ENCODE data around the gene TOM1.

Gene TOM1

GRCh38 chr22:35341090-35341874 is 41.6 kb downstream of the TOM1 start:
- no peak for TF ChIP-seq MAX (IDR thresholded peaks at IDR 0.05; ENCODE audit: low read depth, low read length)
- no peak for TF ChIP-seq CTCF (IDR thresholded peaks at IDR 0.05; ENCODE audit: low read depth, low read length)
- TF ChIP-seq MYC (IDR thresholded peaks at IDR 0.05; ENCODE audit: low read depth, low read length): no peak
- TF ChIP-seq POLR2A (IDR thresholded peaks at IDR 0.05; ENCODE audit: extremely low read depth, insufficient read length): no peak
- H3K4me3 ChIP-seq (ENCODE audit: low read depth, low read length): no peak overlapping the region
- no peak for DNase-seq (ENCODE audit: low read depth)

GRCh38 chr22:35342390-35342789 is 42.7 kb downstream of the TOM1 start:
- H3K4me3 ChIP-seq (ENCODE audit: low read depth, low read length): no peak overlapping the region
- DNase-seq (ENCODE audit: low read depth): no peak
- no peak for TF ChIP-seq CTCF (IDR thresholded peaks at IDR 0.05; ENCODE audit: low read depth, low read length)

- no peak overlapping the region for H3K4me3 ChIP-seq (ENCODE audit: low read depth, low read length)
- TF ChIP-seq MAX (IDR thresholded peaks at IDR 0.05; ENCODE audit: low read depth, low read length) (no peak), CTCF (IDR thresholded peaks at IDR 0.05; ENCODE audit: low read depth, low read length) (no peak), MYC (IDR thresholded peaks at IDR 0.05; ENCODE audit: low read depth, low read length) (no peak), POLR2A (IDR thresholded peaks at IDR 0.05; ENCODE audit: extremely low read depth, insufficient read length) (no peak)
- DNase-seq (ENCODE audit: low read depth): no peak
These were observed 44.2 kb downstream of the TOM1 start for GRCh38 chr22:35343664-35344550.

- TF ChIP-seq MAX (IDR thresholded peaks at IDR 0.05; ENCODE audit: low read depth, low read length) (no peak), CTCF (IDR thresholded peaks at IDR 0.05; ENCODE audit: low read depth, low read length) (no peak), MYC (IDR thresholded peaks at IDR 0.05; ENCODE audit: low read depth, low read length) (no peak), POLR2A (IDR thresholded peaks at IDR 0.05; ENCODE audit: extremely low read depth, insufficient read length) (no peak)
- H3K4me3 ChIP-seq (ENCODE audit: low read depth, low read length): no peak overlapping the region
- DNase-seq (ENCODE audit: low read depth): no peak
These were observed 45.4 kb downstream of the TOM1 start for GRCh38 chr22:35344956-35345690.

GRCh38 chr22:35345808-35346505 is 46.3 kb downstream of the TOM1 start:
- TF ChIP-seq CTCF (IDR thresholded peaks at IDR 0.05; ENCODE audit: low read depth, low read length) (no peak), MAX (IDR thresholded peaks at IDR 0.05; ENCODE audit: low read depth, low read length) (no peak), MYC (IDR thresholded peaks at IDR 0.05; ENCODE audit: low read depth, low read length) (no peak), POLR2A (IDR thresholded peaks at IDR 0.05; ENCODE audit: extremely low read depth, insufficient read length) (no peak)
- no peak for DNase-seq (ENCODE audit: low read depth)
- H3K4me3 ChIP-seq (ENCODE audit: low read depth, low read length): no peak overlapping the region
